KMS-11 (cell line): Measurements from ENCODE around the gene BCAN.

Source experiments
- H2AFZ ChIP-seq: fragments of 200-600 bp; sonication (generic); 2 replicates; pipeline ENCODE4 v1.6.1; 2016; ENCODE audit warnings: antibody characterized with exemption, mixed run types, low read depth
- H3K27ac ChIP-seq: fragments of 200-600 bp; sonication (generic); 2 replicates; pipeline ENCODE4 v1.6.1; 2016; ENCODE audit warnings: mild to moderate bottlenecking, mixed run types
- H3K27me3 ChIP-seq: fragments of 200-600 bp; sonication (generic); 2 replicates; pipeline ENCODE4 v1.6.1; 2017; ENCODE audit warnings: mild to moderate bottlenecking, low read depth, mixed run types, moderate library complexity; ENCODE audit not compliant: insufficient read depth
- H3K36me3 ChIP-seq: fragments of 200-600 bp; sonication (generic); 2 replicates; pipeline ENCODE4 v1.6.1; 2017; ENCODE audit warnings: mild to moderate bottlenecking, mixed run types; ENCODE audit not compliant: insufficient read depth
- H3K4me1 ChIP-seq: fragments of 200-600 bp; sonication (generic); 2 replicates; pipeline ENCODE4 v1.6.1; 2016; ENCODE audit warnings: mild to moderate bottlenecking, low read depth, mixed run types; ENCODE audit not compliant: poor library complexity, severe bottlenecking
- H3K4me2 ChIP-seq: fragments of 200-600 bp; sonication (generic); 2 replicates; pipeline ENCODE4 v1.7.0; 2016; ENCODE audit warnings: mild to moderate bottlenecking, mixed run types
- H3K4me3 ChIP-seq: fragments of 200-600 bp; sonication (generic); IDR thresholded peaks from 2 replicates; pipeline ENCODE4 v1.6.1; 2017; ENCODE audit warnings: low read depth, low read length, mixed read lengths; ENCODE audit not compliant: insufficient read depth
- H3K79me2 ChIP-seq: fragments of 200-600 bp; sonication (generic); 2 replicates; pipeline ENCODE4 v1.6.1; 2016; ENCODE audit warnings: low read depth, mixed run types; ENCODE audit not compliant: insufficient read depth
- H3K9ac ChIP-seq: fragments of 200-600 bp; sonication (generic); 2 replicates; pipeline ENCODE4 v1.6.1; 2016; ENCODE audit warnings: mild to moderate bottlenecking, mixed run types
- H4K20me1 ChIP-seq: fragments of 200-600 bp; sonication (generic); 2 replicates; pipeline ENCODE4 v1.6.1; 2016; ENCODE audit warnings: mild to moderate bottlenecking, mixed run types; ENCODE audit not compliant: insufficient read depth
- CTCF ChIP-seq: fragments of 200-600 bp; sonication (generic); conservative IDR thresholded peaks from 2 replicates; pipeline ENCODE4 v1.6.1; 2017; ENCODE audit warnings: low read depth, mild to moderate bottlenecking, antibody characterized with exemption, low read length, moderate library complexity, mixed read lengths

The BCAN gene

GRCh38 chr1:156662005-156662799 is 20.3 kb downstream of the BCAN start:
- Histone ChIP-seq H3K79me2 (peaks cover 8% of the 10 kb centered on the region; the same call in 1 of the 2 replicates), H3K36me3 (no peaks in the 10 kb centered on the region), H3K9ac (peak overlapping the region; percentile 67; the same call in 1 of the 2 replicates), H3K4me3 (no peak overlapping the region), H3K27me3 (peaks cover 69% of the 10 kb centered on the region; the same call in 1 of the 2 replicates), H3K4me2 (peak overlapping the region; percentile 44; the same call in 1 of the 2 replicates), H4K20me1 (no peaks in the 10 kb centered on the region), H3K4me1 (peaks cover 62% of the 10 kb centered on the region), H3K27ac (peak overlapping the region; percentile 75), H2AFZ (peak overlapping the region; percentile 9; the same call in 1 of the 2 replicates)
- TF ChIP-seq CTCF: no peak

GRCh38 chr1:156662800-156663055 is 20.8 kb downstream of the BCAN start:
- no peak overlapping the region for H3K9ac ChIP-seq
- no peak overlapping the region for H3K4me3 ChIP-seq
- H3K27ac ChIP-seq: no peak overlapping the region
- H4K20me1 ChIP-seq: no peaks in the 10 kb centered on the region
- peaks cover 8% of the 10 kb centered on the region; the same call in 1 of the 2 replicates for H3K79me2 ChIP-seq
- no peak overlapping the region for H2AFZ ChIP-seq
- H3K4me2 ChIP-seq: no peak overlapping the region
- no peak for TF ChIP-seq CTCF
- peaks cover 66% of the 10 kb centered on the region; the same call in 1 of the 2 replicates for H3K27me3 ChIP-seq
- H3K36me3 ChIP-seq: no peaks in the 10 kb centered on the region
- peaks cover 57% of the 10 kb centered on the region for H3K4me1 ChIP-seq

- TF ChIP-seq CTCF: no peak
- no peak overlapping the region for H3K9ac ChIP-seq
- no peak overlapping the region for H3K27ac ChIP-seq
- peaks cover 8% of the 10 kb centered on the region; the same call in 1 of the 2 replicates for H3K79me2 ChIP-seq
- H2AFZ ChIP-seq: no peak overlapping the region
- H3K4me3 ChIP-seq: no peak overlapping the region
- peaks cover 53% of the 10 kb centered on the region for H3K4me1 ChIP-seq
- peaks cover 62% of the 10 kb centered on the region; the same call in 1 of the 2 replicates for H3K27me3 ChIP-seq
- no peaks in the 10 kb centered on the region for H3K36me3 ChIP-seq
- no peaks in the 10 kb centered on the region for H4K20me1 ChIP-seq
- H3K4me2 ChIP-seq: no peak overlapping the region
Observed at GRCh38 chr1:156663178-156663577, 21.3 kb downstream of the BCAN start.

DNA sequence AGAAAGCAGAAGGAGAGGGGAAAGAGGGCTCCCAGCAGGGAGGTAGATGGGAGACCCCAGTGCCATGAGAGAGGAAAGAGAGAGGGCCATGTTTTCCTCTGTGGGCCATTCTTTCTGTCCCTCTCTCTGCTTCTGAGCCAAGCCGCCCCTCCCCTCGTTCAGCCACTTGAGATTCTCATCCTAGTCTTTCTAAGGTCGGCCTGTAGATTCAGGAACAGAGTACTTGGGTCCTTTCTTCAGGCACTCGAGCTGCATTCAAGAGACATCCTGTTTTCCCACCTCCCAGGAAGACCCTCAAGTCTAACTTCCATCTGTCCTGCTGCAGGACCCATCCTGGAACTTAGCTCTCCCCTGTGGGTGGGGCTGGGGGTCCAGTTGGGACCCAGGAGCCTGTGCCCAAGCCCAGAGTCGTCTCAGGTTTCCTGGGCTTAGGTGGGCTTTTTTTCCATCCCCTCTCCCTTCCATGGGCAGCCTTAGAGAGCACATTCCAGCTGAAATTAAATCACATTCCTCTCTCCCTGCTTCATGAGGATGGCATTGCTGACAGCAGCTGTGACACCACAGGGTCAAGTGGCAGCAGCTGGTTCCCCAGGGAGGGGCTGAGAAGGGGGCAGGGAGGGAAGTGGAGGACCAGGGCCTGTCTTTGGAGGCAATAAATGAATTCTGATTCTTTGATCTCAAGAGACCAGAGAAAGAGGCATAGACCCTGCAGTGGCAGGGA is 22.3 kb downstream of the BCAN start:
- TF ChIP-seq CTCF: no peak
- Histone ChIP-seq H2AFZ (no peak overlapping the region), H3K4me3 (no peak overlapping the region), H3K79me2 (peaks cover 8% of the 10 kb centered on the region; the same call in 1 of the 2 replicates), H3K4me1 (peaks cover 52% of the 10 kb centered on the region), H3K4me2 (no peak overlapping the region; the same call in 1 of the 2 replicates), H3K36me3 (no peaks in the 10 kb centered on the region), H3K27me3 (peaks cover 56% of the 10 kb centered on the region; the same call in 1 of the 2 replicates), H4K20me1 (no peaks in the 10 kb centered on the region), H3K9ac (no peak overlapping the region), H3K27ac (no peak overlapping the region)
